Right ventricle myocardium superior (tissue), 1 donor: ENCODE results near the gene NRXN2. TPM values are rescaled to one million over a fixed set of nuclear protein-coding genes. Genes with fewer than 3 reads are reported as not detected.
A peak's percentile ranks its signal among the peaks of the same experiment; 100 is the strongest.

ENCODE experiments used
- ATAC-seq: fragments of 200-7000 bp; cut with Tn5 transposase; one replicate; pipeline ENCODE4 v1.9.1; 2020; ENCODE audit warnings: mild to moderate bottlenecking; ENCODE audit not compliant: poor library complexity
- DNase-seq: peaks from one replicate; pipeline ENCODE4 v3.0.0-alpha.2; 2020
- intact Hi-C: fragments of 100-400 bp; cut with DNase I; formaldehyde crosslinking; loops from one replicate; pipeline ENCODE4 v1.11.2; 2022
- total RNA-seq: library from RNA; stranded (reverse); fragmentation: NEBNext Ultra II Directional; extraction: Animal tissue kit (Norgen Biotek cat#: 25700); gene quantifications from one replicate; pipeline ENCODE4 v1.2.1, GENCODE V29; 2021
- donor health status: DM: no; HTN: yes; CAD: no; lungs with severe emphysema.

The NRXN2 gene
- total RNA-seq, 1 donor from 2014 or later, result 0.86 TPM

DNA sequence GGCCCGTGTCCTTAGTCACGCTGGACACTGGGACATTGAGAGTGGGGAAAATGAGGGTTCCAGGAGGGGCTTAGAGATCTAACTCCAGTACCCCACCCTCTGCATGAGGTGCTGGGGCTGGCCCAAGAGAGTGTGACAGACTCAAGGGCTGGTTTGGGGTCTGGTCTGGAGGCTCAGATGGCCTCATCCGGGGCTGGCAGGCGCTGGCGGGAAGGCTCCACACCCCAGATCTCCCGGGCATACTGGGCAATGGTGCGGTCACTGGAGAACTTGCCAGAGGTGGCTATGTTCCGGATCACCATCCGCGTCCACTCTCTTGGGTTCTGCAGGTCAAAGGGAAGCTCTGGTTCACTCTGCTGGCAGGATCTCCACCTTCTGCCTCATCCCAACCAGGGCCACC is 23.5 kb upstream of the NRXN2 start:
- ATAC-seq (no peak), DNase-seq (no peak)
- intact Hi-C loops, result no loop called here

DNA sequence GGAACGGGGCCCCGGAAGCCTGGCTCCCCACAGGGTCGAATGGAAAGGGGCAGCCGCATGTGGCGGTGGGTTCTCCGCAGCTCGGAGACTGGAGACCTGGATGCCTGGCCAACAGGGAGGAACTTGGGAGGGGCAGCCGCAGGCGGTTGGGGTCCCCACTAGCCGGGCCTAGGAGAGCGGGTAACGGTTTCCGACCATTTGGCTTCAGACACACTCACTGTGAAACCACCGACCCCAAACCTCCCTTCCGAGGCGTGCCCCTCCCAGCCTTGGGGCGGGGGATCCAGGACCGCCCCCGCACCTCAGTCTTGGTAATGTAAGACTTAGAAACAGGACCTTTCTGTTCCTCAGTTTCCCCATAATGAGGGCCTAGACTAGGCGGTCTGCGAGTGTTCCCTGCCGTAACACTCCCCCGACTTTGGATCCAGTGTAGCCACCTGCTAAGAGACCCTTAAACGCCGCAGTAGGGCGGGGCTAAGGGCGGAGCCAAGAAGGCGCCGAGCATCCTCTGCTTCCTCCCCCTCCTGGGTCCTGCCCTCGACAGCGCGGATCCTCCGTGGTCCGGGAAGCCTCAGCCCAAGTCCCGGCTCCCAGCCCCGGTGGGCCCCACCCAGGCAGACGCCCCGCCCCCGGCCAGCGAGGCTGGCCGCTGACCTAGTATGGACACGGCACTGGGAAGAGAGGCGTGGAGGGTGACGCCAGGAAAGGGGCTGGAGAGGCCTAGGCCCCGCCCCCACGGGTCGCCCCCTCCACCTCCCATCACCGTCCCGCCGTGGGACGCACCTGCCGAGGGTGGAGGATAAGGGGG is 22.7 kb upstream of the NRXN2 start:
- ATAC-seq (peak; percentile 64), DNase-seq (peak; percentile 94)
- intact Hi-C loops, result no loop called here

DNA sequence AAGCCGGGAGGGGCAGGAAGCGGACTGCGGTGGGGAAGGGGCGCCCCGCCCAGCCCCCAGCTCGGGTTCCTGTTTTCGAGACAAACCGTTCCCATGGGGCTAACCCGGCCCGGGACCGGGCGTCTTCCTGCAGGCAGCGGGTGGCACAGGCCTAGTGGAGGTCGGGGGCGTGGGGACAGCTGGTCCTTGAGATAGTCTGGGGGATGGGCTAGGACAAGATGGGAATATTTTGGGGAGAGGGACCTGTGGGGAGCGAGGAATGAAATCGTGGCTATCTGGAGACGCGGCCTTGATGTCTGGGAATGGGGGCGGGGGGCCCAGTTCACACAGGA is 22.2 kb upstream of the NRXN2 start:
- ATAC-seq, result peak; percentile 6
- intact Hi-C loops, result no loop called here
- peak; percentile 93 for DNase-seq

DNA sequence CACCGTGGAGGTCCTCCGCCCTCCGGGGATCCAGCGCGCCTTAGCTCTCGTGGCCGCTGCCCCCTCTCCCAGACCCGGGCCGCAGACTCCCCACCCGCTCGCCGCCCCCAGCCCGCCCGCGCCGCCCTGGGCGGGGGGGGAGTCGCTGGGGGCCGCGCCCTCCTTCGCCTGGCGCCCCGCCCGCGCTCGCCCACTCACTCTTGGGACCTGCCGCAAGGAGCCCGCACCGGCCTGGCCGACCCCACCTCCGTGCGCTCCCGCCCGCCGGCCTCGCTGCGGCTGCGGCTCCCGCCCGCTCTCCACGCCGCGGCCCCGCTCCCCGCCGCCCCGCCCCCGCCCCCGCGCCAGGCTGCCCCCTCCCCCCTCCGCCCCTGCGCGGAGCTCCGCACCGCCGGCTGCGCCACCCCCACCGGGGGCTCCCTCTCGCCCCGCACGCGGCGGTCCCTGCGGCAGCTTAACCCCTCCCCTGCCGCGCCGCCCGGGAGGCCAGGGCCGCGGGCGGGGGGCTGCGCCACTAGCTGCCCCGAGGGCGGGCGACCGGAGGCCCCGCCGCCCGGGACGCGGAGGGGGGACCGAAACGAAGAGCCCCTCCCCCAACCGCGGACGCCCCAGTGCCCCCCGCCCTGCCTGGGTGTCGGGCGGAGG is 21.7 kb upstream of the NRXN2 start:
- intact Hi-C loops, result no loop called here
- DNase-seq, result peak; percentile 62
- ATAC-seq, result no peak

DNA sequence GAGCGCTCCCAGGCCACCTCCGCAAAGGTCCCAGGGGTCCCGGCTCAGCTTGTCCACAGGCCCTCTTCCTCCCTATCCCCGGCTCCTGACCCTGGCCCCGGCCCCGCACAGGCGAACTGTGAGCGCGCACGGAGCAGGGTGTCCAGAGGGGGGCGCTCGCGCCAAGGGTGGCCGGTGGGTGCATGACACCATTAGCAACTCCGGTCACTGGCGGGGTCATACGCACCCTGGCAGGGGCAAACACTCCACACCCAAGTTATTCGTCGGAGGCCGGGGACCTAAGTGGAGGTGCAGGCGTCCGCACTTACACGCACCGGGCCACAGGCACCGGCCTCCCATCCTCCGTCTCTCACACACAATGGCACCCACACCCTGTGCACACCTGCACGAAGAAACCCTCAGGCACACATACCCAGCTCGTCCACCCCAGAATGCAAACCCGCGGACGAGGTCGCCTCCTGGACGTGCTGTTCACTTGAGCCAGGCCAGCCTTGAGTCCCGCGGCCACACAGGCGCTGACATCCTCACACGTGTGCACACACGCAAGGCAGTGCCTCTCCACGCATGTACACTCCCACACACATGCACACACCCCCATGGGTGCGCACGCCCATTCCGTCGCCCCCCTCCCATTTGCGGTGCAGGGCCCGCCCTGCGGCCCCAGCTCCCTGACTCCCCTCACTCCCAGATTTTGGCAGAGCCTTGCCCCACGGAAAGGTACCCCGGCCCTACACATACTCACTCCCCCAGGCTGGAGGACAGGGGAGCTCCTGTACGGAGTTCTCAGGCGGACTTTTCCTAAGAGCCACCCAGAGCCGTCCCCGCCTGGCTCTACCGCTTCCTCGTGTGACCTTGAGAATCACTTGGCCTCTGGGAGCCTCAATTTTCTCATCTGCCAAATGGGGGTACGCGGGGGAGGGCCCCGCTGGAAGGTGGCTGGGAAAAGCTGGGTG is 20.9 kb upstream of the NRXN2 start, which contains the start of gene RASGRP2:
Gene RASGRP2 (minus strand): TSS at position 552 of the 953 bp plus-strand sequence. CDS start 1,276 bp downstream, outside the sequence.
- intact Hi-C loops, result no loop called here
- DNase-seq, result peak; percentile 93
- peak; percentile 67 for ATAC-seq

DNA sequence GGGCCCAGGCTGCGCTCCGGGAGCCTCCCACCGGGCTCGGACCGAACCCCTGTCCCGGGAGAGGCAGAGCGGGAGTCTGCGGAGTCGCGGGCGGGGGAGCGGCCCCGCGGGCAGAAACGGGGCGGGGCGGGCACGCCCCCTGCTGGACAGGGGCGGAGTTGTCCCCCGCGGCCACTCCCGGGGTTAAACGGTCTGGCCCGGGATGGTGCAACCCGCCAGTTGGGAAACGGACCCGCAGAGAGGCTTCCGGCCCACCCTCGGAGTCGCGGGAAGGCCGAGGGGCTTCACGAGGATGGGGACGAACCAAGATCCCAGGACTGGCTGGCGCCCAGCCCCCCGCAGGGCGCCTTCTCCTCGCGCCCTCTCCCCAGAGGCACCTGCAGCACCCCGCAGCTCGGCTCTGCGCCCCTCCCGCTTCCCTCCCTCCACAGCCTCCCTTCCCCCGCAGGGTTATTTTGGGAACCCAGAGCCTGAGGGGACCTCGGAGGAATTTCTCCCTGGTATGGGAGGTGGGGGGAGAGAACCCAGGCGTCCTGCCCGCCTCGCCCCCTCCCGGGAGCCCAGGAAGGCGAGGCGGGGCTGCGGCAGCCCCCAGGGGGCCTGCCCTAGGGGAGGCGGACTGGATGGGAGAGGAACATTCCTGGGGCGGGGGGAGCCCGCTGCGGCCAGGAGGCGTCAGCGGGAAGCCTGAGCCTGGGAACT is 20.0 kb upstream of the NRXN2 start:
- intact Hi-C loops, result no loop called here
- peak; percentile 68 for ATAC-seq
- DNase-seq, result peak; percentile 91

DNA sequence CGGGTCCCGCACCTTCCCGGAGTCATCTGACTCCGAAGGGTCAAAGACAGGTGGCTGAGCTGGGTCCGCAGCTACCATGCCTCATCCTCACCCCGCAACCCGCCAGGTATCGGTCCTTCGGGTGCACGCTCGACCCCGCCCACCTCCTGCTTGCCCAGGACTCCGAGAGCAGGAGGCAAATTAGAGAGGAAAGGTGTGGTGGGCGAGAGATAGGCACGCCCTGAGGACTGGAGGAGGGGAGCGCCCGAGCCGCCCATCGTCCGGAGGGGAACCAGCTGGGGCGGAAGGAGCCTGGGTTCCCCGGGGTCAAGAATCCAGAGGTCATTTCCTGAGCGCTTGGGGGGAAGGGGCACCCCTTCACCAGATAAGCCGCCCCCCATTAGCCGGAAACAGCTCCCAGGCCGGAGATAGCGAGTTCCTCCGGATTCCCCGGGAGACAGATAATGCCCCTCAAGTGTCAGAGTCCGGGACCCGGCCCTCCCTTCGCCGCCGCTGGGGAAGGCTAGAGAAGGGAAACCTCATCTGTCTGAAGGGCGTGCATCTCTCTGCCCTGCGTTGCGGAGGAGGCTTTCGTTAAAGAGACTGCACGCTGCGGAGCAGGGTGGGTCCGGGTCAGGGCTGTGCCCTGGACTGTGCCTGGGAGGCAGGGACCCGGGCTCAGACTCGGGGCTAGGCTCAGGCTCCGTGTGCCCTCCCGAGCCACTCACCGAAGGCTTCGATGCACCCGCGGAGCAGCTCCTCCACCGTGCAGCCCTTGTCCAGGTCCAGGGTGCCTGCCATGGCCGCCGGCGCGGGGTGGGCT is 19.3 kb upstream of the NRXN2 start:
- DNase-seq (peak; percentile 59), ATAC-seq (no peak)
- intact Hi-C loops, result no loop called here

DNA sequence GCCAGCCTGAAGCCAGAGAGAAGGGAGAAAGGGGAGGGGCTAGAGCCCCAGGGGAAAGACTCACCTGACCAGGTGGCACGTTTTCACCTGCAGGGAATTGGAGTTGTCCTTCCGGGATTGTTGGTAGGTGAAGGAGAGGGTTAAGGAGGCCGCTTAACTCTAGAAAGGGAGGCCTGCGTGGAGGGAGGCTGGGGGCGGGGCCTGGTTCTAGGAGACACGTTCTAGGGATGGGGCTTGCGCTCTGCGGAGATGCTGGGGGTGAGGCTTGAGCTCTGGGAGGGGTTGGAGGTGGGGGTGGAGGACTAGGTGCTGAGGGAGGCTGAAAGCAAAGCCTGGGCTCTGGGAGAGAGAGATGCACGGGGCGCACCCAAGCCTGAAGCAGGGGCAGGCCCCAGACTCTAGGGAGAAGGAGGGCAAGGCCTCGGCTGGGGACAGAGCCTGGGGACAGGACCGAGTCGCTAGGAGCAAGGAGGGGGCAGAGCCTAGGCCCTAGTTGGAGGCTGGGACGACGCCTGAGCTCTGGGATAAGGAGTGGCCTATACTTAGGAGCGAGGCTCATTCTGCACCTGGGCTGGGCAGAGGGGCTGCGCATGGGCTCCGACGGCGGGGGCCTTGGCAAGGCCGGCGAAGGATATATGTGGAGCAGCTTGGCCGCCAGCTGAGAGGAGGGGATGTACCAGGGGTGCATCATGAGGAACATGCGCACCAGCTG is 18.5 kb upstream of the NRXN2 start:
- ATAC-seq, result no peak
- intact Hi-C loops, result no loop called here
- DNase-seq, result no peak

DNA sequence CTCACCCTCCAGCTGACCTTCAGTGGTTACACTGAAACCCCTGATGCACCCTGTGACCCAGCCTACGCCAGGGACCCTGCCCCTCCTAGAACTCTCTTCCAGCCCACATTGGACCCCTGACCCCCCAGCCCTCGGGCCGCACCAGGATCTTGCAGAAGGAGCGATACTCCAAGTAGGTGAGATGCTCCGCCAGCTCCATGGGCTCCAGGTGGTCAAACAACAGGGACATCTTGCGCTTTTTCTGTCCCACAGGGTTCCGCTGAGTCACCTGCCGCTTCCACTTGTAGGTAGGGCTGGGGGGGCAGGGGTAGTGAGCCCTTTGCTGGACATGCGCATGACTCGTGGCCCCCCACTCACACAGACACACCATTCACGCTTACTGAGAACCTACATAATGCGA is 16.9 kb upstream of the NRXN2 start:
- ATAC-seq (no peak), DNase-seq (no peak)
- intact Hi-C loops, result no loop called here

DNA sequence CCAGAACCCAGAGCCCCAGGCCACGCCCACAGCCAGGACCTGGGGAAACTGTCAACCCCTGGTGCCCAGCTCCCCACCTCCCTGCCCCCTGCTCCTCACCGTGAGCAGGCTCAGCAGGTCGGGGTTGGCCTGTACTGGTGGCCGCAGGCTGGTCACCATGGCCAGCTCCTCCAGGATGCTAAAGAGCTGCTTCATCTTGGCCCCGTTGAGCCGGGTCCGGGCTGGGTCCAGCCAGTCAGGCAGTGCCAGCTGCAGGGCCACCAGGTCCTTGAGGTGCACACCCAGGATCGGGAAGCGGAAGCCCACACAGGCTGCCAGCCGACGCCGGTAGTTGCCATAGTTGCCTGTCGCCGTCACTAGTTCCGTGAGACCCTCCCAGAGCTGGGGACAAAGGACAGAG is 13.7 kb upstream of the NRXN2 start:
- intact Hi-C loops, result no loop called here
- DNase-seq (no peak), ATAC-seq (no peak)

DNA sequence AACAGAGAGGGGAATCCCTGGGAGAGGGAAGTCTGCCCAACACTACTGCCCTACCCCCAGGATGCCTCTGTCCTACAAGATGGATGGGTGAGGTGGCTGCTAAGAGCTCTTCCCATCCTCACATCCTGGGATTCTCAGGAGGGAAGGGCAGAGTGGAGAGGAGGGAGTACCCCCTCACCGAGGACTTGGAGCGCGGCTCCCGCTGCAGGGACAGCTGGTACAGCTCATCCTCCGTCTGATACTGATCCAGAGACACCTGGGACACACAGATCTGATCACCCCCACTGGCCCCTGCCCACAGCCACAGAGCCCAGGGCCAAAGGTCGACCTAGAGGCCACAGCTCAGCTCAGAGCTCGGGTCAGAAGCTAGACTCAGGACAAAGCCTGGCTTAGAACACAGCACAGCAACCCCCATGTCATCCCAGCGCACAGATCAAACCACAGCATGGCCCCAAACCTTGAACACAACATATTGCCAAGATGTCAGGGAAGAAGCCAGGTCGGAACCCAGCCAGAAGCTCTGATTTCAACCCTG is 12.8 kb upstream of the NRXN2 start:
- ATAC-seq (no peak), DNase-seq (no peak)
- intact Hi-C loops, result no loop called here

DNA sequence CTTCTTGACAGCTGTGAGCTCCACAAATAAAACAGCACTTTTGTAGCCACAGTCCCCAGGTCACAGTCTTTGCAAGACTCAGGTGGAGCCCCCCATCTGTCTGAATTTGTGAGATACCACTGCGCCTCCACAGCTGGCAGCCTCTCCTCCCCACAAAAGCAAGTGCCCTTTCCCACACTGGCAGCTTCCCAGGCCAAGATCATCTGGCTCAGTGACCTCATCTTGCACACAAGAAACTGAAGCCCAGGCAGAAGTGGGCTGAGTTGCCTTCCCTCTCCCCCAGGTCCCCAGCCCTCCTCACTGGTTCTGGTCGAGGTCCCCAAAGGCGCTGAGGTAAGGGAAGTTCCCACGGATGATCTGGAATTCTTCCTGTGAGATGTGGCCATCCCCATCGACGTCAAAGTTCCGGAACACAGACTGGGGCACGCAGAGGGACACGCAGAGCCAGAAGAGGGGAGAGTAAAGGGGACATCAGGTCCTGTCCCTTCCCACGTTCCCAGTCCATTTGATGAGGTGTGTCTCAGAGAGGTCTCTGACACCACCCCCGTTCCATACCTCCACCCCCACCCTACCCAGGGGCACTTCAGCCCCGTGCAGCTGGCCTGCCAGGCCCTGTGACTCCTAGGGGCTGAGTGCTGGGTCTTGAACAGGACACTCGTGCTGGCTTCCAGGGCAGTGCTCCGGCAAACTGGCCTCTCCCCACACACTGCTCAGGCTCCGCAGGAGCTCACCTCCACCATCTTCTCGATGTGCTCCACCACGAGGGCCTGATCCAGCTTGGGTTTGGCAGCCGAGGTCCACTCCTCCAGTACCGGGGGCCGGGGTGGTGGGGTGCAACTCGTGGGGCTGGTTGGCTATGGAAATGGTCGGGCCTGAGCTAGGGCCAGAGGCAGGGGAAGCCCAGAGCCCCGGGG is 12.1 kb upstream of the NRXN2 start:
- ATAC-seq (peak; percentile 44), DNase-seq (no peak)
- intact Hi-C loops, result no loop called here

DNA sequence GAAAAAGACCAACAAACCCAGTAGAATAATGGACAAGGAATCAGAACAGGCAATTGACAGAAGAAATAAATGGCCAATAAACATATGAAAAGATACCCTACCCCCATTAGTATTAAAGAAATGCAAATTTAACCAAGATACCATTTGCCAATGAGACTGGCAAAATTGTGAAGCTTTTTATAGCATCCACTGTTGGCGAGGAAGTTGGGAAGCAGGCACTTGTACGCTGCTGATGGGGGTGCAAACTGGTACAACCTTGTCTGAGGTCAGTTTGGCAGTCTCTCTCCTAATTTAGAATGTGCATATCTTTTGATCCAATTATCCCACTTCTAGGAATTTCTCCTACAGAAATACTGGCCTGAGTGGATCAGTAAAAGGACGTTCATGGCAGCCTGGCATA is 8.6 kb upstream of the NRXN2 start:
- no peak for ATAC-seq
- intact Hi-C loops, result no loop called here
- no peak for DNase-seq

DNA sequence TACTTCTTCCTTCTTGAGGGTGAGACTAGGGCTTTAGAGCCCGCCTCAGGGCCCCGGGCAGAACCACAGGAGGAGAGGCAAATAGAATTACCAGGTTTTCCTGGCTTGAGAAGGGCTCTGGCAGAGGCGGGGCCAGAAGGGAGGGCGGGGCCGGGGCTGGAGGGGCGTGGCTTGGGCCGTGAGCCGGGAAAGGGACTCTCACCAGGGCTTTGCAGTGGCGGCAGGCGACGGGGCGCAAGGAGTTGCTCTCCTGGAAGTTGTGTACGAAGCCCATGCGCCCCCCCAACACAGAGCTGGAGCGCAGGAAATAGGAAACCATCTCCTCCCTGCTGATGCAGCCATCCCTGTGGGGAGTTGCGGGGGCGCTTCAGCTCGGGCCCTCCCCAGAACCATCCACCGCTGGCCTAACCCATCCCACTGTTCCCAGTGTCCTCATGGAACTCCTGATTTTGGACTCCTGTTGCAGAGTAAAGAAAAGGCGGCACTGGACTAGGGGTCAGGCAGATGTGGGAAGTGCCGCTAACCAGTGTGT is 6.9 kb upstream of the NRXN2 start:
- intact Hi-C loops, result no loop called here
- ATAC-seq (no peak), DNase-seq (peak; percentile 48)

DNA sequence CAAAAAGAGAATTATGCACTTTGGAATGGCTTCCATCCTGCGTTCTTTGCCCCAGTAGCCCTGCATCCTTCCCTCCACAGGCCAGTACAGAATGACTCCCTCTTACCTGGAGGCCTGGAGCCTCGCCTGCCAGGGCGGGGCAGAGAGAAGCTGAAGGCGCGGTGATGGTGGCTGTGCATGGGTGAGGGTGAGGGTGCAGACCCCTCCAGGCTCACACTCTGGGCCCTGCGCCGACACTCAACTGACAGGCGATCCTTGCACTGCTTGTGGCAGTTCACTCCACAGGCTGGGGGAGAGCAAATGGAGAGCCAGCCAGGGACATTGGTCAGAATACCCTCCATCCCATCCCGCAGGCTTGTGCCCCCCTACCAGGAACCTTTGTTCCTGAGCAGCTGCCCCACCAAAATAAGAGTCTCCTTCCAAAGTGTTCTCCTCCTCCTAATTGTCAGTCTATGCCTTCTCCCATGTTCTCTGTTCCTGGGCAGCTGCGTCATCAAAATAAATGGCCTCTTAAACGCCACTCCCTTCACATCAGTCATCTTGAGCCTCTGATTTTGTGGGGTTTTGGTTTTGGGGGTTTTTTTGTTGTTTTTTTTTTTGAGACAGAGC is 5.9 kb upstream of the NRXN2 start:
- ATAC-seq (no peak), DNase-seq (peak; percentile 21)
- intact Hi-C loops, result no loop called here
